ENCODE results near the gene NAPEPLD.
"Not testable (repeated sequence)": the region's sequence is repeated elsewhere in the genome, so short reads cannot be mapped to it uniquely, and the experiment has no call there.

The NAPEPLD gene

DNA sequence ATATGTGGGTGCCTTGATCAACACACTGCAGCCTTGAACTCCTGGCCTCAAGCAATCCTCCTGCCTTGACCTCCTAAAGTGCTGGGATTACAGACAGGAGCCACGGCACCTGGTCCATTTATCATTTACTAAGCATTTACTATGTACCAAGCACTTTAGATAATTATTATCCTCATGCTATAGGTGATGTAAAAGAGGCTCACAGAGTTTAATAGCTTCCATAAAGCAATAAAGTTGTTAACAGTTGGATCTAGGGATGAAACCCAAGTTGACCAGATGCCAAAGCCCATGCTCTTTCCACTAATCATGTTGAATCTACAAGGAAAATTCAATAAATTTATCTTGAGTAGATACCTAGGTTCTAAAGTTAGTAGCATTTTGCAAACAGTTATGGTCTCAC, 5.0 kb downstream of the NAPEPLD start:
- no peak for DNase-seq

DNA sequence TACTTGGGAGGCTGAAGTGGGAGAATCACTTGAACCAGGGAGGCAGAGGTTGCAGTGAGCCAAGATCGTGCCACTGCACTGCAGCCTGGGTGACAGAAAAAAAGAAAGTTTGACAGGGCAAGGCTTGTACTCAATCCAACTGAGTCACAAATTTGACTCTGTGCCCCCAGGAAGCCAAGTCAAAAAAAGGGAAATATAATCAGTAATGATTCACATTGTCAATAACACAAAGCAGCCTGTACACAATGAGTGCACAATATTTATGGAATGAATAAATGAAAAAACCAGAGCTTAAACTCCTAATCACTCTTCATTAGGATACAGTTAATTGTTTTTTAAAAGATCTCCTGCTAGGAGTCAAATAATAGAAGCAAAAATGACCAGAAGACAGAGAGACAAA, 6.4 kb downstream of the NAPEPLD start:
- no peak for DNase-seq

DNA sequence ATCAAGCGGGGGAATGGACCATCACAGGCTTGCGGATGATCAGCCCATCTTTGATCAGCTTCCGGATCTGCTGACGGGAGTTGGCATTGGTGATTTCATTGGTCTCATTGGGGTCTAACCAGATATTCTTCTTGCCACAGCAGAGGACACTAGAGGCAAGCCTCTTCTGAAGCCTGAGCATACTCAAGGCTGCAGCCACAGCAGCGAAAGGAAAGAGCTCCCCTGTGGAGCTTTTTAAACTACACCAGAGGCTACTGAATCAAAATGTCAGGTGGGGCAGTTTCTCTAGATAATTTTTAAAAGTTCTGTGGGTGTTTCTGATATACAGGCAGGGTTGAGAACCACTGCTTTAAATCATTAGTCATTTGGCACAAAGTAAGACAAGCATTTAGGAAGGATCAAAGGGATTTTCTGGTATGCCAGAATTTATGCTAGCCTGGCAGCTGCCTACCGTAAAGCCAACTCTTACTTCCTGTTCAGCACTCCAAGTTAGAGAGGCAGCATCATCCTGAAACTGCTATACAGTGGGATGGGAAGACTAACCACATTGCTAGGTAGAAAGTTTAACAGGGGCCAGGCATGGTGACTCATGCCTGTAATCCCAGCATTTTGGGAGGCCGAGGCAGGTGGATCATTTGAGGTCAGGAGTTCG, 7.0 kb downstream of the NAPEPLD start:
- DNase-seq, result no peak

DNA sequence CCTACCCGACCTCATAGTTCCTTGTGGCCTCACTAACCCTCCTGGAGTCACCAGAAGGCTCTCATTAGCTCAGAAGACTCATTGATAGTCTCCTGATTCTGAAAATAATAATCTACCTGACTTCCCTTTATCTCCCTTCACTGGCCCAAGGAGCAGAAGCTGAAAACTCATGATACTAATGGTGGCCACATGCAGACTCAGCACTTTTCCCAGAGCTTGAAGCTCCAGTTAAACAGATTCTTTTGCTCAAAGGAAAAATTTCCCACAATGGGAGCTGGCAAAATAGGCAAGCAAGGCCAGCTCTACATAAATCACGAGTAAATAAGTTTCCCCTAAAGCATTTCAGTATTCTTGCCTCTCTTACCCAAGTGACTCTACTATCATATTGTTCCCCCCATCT, 8.2 kb downstream of the NAPEPLD start:
- no peak for DNase-seq

DNA sequence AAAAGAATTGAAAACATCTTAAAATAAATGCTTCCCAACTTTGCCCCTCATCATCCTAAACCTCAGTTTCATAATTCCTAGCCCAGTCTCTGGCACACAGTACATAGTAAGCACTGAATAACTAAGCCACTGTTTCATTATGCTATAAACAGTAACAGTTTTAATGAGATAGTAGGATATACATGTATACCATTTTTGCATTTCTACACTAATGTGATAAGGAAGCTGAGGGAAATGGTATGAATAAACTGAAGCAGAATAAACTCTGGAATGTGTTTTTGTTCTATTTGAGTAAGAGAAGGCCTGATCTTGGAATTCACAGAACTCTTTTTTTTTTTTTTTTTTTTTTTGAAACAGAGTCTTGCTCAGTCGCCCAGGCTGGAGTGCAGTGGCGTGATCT, 8.8 kb downstream of the NAPEPLD start:
- DNase-seq, result no peak

DNA sequence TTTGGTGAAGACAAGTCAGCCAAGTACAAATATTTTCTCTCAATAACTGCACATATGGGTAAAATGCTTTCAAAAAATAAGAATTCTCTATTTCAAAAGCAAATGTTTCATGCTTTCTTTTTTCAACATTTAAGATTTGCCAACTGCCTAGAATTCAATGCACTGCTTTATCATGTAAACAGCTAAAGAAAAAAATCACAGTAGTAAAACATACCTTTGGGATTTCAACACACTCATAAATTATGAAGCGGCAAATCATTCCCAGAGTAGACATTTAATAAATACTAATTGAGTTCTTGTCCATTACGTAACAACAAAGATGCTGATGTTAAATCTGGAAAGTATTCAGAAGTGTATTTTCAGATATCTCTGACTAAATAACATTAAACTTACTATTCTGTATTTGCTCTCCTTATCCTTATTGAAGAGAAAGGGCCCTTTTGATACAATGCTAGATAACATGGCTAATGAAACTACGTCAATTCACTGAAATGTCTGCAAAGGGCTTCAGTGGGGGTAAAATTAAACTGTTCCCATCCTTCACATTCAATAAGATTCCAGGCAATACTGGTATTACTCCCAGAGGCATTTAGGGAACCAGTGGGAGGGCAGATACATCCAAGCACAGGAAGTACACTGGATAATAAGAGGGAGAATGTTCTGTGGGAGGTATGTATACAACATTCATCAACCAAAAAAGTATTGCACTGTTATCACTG, 13.9 kb downstream of the NAPEPLD start:
- DNase-seq, result no peak

DNA sequence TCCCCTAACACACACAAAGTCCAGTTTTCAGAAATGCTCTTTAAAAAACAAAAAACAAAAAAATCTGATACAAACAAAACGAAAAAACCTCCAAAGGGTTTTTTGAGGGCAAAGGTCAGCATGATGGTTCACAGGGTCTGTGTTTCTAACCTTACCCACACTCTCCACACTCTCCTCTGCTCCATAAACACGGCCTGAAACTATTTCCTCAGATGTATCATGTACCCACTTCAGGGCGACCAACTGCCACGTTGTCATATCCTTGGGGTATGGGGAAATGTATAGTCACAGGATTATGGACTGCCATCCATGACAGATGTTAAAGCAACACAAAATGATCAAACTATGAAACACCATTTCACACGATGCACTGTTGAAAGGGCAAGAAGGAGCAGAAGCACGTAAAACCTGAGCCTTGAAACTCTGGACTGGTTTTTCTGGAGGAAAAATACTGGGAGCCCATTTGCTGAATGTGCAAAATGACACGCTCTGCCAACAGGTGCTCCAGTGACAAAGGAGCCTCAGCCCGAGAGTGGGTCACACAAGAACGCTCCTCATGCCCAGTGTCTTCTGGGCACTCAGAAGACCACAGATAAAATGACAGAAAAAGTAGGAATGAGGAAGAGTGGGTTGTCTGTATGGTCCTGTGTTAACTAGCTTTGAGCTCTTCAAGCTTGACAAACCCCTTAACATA, 15.8 kb downstream of the NAPEPLD start:
- DNase-seq, result no peak

DNA sequence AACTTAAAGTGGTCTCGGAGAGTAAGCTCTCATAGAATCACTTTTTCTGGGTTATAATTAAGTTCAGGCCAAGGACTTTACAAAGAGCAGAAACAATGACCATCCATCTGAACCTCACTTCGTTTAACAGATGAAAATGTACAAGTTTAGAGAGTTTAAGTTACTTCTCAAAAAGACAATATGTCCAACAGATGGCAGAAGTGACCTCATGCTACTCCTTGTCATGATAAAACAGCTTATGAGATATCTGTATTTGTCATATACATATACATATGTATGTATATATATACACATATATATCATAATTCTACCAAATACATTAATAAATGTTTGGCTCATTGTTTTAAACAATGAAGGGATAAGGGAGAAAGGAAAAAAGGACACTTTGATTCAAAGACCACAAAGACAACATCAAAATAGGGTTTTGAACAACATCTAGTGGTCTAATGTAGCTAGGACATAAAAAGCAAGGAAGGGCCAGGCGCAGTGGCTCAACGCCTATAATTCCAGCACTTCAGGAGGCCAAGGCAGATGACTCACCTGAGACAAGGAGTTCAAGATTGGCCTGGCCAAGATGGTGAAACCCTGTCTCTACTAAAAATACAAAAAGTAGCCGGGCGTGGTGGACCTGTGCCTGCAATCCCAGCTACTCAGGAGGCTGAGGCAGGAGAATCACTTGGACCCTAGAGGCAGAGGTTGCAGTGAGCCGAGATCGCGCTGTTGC, 17.8 kb downstream of the NAPEPLD start:
- DNase-seq, result no peak

DNA sequence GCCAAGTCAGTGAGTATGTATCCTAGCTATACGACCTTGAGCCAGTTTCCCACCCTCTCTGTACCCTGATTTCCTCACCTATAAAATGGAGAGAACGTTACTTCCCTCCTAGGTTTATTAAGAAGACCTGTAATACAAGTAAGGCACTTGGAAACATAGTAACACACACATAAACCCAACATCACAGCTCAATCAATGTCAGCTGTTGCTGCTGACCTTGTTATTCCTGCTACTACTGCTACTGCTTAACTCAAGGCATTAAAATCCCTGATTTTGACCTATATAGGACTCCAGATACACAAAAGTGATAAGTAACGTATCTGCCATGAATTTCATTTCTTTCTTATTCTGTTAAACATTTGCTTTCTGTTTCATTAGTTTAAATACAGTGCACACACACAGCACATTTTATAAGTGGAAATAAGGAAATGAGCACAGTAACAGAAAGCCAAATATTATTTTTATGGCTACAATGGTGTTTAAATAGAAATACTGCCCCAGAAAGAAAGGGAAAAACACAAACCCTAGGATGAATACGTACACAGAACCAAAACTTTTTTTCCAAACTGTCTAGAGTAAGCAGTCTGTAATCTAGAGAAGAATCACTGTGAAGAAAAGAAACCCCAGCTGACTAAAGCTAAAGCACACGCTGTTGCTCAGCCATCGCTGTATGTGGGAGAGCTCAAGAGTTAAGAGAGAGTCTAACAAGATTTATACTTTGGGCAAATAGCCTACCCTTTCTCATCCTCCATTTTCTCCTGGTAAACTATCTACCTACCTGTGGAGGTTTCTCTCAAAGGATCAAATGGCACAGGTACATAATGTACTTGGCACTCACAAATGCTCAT, 19.0 kb downstream of the NAPEPLD start:
- no peak for DNase-seq

DNA sequence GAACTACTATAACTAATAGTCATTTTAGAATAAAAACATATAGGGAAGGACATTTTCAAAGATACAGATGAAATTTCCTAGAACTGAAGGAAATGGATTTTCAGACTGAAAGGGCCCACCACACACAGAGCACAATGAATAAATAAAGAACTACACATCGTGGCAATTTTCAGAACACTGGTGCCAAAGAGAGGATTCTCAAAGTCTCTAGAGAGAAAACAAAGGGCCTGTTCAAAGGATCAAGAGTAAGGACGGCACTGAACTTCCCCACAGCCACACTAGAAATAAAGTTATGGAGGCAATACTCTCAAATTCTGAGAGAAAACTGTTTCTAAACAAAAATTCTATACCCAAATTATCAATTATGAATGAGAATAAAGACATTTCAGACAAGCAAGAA, 21.9 kb downstream of the NAPEPLD start:
- no peak for DNase-seq

DNA sequence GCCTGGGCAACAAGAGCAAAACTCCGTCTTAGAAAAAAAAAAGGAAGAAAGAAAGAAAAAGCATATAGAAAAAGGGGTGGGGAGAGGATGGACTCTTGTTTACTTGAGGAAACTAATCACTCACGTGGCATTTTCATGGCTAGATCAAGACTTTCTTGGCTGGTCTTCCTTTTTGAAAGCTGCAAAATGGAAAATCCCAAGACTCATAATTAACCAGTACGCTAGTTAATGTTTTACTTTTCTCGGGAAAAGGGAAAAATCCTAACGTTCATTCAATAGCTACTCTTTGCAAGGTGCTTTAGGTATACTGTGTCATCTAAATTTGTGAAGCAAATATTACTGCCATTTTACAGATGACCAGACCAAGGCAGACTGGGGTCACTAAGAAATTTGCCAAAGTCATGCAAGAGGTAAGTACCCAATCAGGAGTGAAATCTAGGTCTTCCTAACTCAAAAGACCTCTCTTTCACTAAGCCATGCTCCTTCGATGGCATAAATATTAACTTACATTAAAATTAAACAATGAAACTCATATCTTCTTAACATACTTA, 24.4 kb downstream of the NAPEPLD start:
- no peak for DNase-seq

DNA sequence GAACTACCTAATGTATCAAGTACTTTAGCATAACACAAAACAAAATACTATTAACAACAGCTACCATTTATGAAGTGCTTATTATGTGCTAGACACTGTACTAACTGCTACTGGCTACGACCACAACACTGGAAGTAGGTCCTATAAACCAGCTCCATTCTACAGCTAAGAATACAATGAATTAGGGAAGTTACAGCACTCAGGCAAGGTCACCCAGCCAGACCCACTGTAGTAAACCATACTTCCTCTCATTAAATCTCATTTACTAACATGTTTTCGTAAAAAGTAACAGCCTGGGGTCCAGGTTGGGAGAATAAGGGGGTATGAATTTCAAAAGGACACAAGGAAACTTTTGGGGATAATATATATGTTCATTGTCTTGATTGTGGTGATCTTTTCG, 25.4 kb downstream of the NAPEPLD start:
- DNase-seq, result no peak

DNA sequence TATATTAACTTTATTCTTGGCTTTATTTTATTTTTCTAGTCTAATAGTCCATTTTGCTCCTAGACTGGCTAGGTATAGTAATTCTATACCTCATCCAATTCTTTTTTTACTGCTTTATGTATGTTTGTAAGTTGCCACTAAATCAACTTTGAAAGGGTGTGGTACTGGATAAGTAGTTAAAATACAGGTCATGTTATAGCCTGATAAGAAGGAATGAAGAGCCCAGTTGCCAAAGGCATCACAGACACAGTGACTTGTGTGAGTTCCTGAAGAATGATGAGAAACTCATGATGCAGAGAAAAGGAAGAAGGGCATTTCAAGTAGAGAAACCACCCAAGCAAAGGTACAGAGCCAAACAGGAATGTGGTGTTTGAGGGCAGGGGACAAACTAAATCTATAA, 27.3 kb downstream of the NAPEPLD start:
- no peak for DNase-seq

DNA sequence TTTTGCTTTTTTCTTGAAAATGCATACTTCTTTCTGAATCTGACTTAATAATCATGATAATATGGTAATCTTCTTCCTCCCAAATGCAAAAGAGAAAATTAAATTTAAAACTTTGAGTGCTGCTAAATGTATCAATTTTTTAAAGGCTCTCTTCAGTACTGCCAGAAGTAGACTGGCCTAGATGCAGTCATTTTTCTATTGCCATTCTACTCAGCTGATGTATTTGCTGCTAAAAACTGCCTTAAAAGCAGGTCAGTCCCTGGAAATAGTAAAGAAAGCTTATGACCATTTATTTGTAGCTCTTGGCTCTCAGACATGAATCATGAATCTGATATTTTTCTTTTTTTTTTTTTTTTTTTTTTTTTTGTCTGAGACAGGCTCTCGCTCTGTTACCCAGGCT, 28.5 kb downstream of the NAPEPLD start:
- no peak for DNase-seq

DNA sequence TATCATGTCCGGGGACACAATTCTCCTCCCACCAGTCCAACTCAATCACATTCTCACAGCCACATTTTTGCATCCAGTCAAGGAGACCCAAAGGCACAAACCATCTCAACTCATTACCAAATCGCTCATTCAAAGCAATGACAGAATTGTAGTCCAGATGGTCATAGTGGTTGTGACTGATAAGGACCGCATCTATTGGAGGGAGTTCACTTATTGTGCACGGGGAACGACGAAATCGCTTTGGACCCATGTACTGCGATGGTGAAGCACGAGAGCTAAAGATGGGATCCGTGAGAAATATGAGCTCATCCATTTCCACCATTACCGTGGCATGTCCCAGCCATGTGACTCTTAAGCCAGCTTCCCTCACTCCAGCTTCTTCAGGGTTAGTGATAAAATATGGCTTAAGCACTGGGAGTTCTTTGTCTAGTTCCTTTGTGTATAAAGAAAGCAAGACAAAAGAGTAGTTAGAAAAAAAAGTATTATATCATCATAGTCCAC, 29.1 kb downstream of the NAPEPLD start:
- no peak for DNase-seq

DNA sequence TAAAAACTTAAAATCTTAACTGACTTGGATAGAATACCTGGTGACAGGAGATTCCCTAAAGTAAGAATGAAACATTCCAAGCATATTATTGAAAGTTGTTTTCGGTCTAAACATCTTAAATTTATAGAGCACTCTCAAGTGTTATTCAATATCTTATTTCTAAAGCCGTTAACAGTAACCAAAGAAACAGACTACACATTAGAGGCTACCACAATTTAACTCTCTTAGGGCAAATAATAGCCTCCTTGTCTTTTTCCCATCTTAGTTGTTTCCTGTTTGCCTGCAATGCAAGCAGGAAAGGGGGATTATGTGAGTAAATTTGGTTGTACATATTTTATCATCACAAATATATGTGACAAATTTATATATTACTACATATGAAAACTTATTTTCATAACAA, 31.4 kb downstream of the NAPEPLD start:
- no peak for DNase-seq

DNA sequence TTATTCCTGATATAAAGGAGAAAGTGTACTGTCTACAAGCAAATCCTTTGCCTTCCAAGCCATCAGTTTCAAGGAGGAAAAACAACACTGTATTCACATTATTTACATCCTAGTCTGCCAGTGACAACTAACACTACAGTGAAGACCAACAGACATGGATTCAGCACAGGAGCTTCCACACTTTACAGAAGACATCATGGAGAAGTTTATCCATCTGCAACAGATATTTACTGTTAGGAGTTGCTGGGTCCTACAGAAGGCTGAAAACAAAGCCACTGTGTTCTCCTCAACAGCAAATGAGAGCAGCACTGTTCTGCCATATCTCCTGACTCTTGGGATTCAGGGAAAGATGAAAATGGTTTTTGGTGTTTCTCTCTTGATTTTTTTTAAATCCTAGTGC, 31.9 kb downstream of the NAPEPLD start:
- no peak for DNase-seq

DNA sequence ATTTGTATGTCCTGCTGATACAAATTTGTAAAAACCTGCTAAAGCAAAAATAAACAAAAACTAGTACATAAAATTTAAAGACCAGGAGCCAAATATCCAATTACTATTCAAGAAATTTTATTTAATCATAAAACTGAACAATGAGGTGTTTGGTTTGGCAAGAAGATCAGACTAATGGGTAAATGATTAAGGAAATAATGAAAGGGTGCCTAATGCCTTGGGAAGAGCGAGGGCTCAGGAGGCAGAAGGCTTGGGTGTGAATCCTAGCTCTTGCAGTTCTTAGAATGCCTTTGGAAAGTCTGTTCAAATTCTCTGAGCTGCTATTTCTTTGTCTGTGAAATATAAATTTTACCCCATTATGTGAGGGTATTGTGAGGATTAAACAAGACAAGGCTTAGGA, 32.4 kb downstream of the NAPEPLD start:
- DNase-seq, result no peak

DNA sequence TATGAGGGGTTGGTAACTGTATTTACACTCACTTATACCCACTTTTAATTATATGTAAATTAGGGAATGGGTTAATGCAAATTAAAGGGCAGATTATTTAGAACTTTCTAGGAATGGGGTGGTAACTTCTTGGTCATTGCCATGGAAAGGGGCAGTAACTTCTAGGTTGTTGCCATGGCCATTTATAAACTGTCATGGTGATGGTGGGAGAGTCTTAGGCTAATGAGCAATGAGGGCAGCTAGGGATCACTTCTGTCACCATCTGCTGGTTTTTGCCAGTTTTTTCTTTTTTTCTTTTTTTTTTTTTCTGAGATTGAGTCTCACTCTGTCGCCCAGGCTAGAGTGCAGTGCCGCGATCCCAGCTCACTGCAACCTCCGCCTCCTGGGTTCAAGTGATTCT, 33.1 kb downstream of the NAPEPLD start:
- no peak for DNase-seq

DNA sequence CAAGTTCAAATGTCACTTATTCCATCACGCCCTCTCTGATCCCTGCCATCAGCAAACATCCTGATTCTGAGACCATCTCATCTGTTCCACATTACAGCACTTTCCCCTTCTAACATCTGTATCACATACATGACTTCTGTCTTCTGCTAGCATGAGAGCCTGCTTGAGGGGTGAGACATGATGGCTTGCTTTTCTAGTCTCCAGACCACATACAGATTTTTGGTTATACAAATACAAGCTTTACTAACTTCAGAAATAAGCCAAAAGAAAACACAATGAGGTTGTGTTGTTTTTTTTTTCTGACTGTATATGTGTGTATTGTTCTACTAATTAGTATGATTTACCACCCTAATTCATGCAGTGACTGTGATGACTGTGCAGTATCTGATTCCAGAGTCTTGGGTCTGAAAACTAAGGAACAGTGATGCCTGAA, 34.3 kb downstream of the NAPEPLD start:
- DNase-seq, result no peak

DNA sequence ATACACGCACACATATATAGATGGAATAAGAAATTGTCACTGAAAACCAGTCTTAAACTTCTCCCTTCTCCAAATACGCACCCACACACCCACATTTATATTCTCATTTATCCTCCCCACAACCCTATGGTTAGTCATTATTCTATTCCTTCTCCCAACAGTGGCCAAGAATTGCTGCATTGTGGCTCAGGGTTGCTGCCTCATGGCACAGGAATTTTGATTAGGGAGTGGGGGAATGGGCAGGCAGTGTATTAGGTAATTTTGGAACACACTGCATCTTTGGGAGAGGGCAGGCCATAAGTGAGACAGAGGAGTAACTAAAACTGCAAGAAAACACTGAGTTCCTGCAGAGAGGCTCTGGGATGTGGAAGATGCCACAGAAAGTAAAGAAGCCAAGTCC, 35.7 kb downstream of the NAPEPLD start:
- DNase-seq, result no peak

DNA sequence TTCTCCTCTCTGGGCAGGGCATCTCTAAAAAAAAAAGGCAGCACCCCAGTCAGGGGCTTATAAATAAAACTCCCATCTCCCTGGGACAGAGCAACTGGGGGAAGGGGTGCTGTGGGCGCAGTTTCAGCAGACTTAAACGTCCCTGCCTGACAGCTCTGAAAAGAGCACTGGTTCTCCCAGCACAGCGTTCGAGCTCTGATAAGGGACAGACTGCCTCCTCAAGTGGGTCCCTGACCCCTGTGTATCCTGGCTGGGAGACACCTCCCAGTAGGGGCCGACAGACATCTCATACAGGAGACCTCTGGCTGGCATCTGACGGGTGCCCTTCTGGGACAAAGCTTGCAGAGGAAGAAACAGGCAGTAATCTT, 42.2 kb downstream of the NAPEPLD start:
- DNase-seq, result not testable (repeated sequence)

Measured in activated gamma-delta T cell (primary cell).